B cell (primary cell): ENCODE measurements around the gene MYL12B. TPM values are rescaled to one million over a fixed set of nuclear protein-coding genes. Genes with fewer than 3 reads are reported as not detected.
A peak's percentile ranks its signal among the peaks of the same experiment; 100 is the strongest.

ENCODE experiments used
- ATAC-seq: fragments of 200-7000 bp; cut with Tn5 transposase; one replicate; pipeline ENCODE4 v1.10.0; 2021; ENCODE audit warnings: low read depth, mild to moderate bottlenecking, moderate number of reproducible peaks, moderate library complexity
- CTCF ChIA-PET: fragments of 350-600 bp; sonication (Branson Sonifier 250); formaldehyde crosslinking; loops from one replicate; lab custom pipeline; 2021; ENCODE audit warnings: antibody characterized with exemption, inconsistent platforms; lab: Charles Lee
- POLR2A ChIA-PET: fragments of 350-600 bp; sonication (Branson Sonifier 250); formaldehyde crosslinking; loops from one replicate; lab custom pipeline; 2021; ENCODE audit warnings: antibody characterized with exemption; lab: Charles Lee
- DNase-seq: peaks from one replicate; pipeline ENCODE4 v3.0.0; 2013
- H2AFZ ChIP-seq: 2 replicates; pipeline ENCODE4 v1.6.1; 2012; ENCODE audit warnings: mild to moderate bottlenecking, low read depth, low read length; ENCODE audit not compliant: insufficient read depth, poor library complexity, severe bottlenecking
- H3K27ac ChIP-seq, 2 donors: 1 replicate in 1 of 2; 2 replicates in 1 of 2; pipeline ENCODE4 v1.5.1; 2012 to 2013; ENCODE audit warnings: low read length in 2 of 2, mild to moderate bottlenecking in 2 of 2, moderate library complexity in 1 of 2
- H3K27me3 ChIP-seq, 4 experiments: fragments of 200-600 bp in 1 of 4; sonication (generic) in 1 of 4; replicated peaks in 1 of 4; 1 replicate in 2 of 4; 2 replicates in 2 of 4; pipeline versions ENCODE4 v1.6.1 to v1.7.0; 2013 to 2016; ENCODE audit warnings: low read length in 3 of 4, mild to moderate bottlenecking in 2 of 4, mixed read lengths in 1 of 4, moderate library complexity in 1 of 4; ENCODE audit not compliant: insufficient read depth in 4 of 4, control insufficient read depth in 3 of 4; ENCODE audit errors: control extremely low read depth in 1 of 4
- H3K36me3 ChIP-seq, 2 experiments: replicated peaks in 1 of 2; 1 replicate in 1 of 2; 2 replicates in 1 of 2; pipeline versions ENCODE4 v1.6.1 to v1.7.1; 2013; ENCODE audit warnings: low read length in 1 of 2; ENCODE audit not compliant: insufficient read depth in 2 of 2, control insufficient read depth in 1 of 2; ENCODE audit errors: control extremely low read depth in 1 of 2, extremely low read depth in 1 of 2
- H3K4me1 ChIP-seq, 2 donors: fragments of 200-600 bp in 1 of 2; sonication (generic) in 1 of 2; 1 replicate in 1 of 2; 2 replicates in 1 of 2; pipeline versions ENCODE4 v1.5.1 to v1.6.1; 2013 to 2017; ENCODE audit warnings: low read length in 2 of 2; ENCODE audit not compliant: control insufficient read depth in 2 of 2, insufficient read depth in 2 of 2
- H3K4me2 ChIP-seq: replicated peaks from 2 replicates; pipeline ENCODE3; 2012; ENCODE audit warnings: mild to moderate bottlenecking, low read depth, low read length; ENCODE audit not compliant: poor library complexity, severe bottlenecking
- H3K4me3 ChIP-seq, 5 experiments: fragments of 200-600 bp in 1 of 5; sonication (generic) in 1 of 5; 1 replicate in 3 of 5; 2 replicates in 2 of 5; pipeline versions ENCODE4 v1.5.1 to v1.7.0; 2011 to 2016; ENCODE audit warnings: low read length in 4 of 5, mild to moderate bottlenecking in 4 of 5, low read depth in 2 of 5, control low read depth in 1 of 5, moderate library complexity in 1 of 5; ENCODE audit not compliant: insufficient read depth in 1 of 5; ENCODE audit errors: control extremely low read depth in 1 of 5, extremely low read depth in 1 of 5
- H3K79me2 ChIP-seq: fragments of 200-600 bp; sonication (generic); one replicate; pipeline ENCODE4 v1.6.0; 2016; ENCODE audit warnings: low read length; ENCODE audit not compliant: control insufficient read depth, insufficient read depth
- H3K9ac ChIP-seq: fragments of 200-600 bp; sonication (generic); 2 replicates; pipeline ENCODE4 v1.6.1; 2017; ENCODE audit warnings: mild to moderate bottlenecking, low read length, moderate library complexity
- H3K9me3 ChIP-seq, 3 donors: one replicate each; pipeline versions ENCODE4 v1.6.1 to v1.7.1; 2013; ENCODE audit warnings: low read length in 2 of 3; ENCODE audit not compliant: control insufficient read depth in 2 of 3, insufficient read depth in 1 of 3; ENCODE audit errors: control extremely low read depth in 1 of 3
- H4K20me1 ChIP-seq: 2 replicates; pipeline ENCODE4 v1.6.0; 2012; ENCODE audit warnings: mild to moderate bottlenecking, low read length; ENCODE audit not compliant: insufficient read depth, control insufficient read depth, poor library complexity, severe bottlenecking
- H3K27ac Mint-ChIP-seq: one replicate; pipeline ENCODE4 v1.8.0; 2021; ENCODE audit warnings: mixed read lengths
- H3K27me3 Mint-ChIP-seq: one replicate; pipeline ENCODE4 v1.8.0; 2021; ENCODE audit warnings: mixed read lengths
- H3K4me1 Mint-ChIP-seq: one replicate; pipeline ENCODE4 v1.8.0; 2021; ENCODE audit warnings: mixed read lengths
- H3K4me3 Mint-ChIP-seq: one replicate; pipeline ENCODE4 v1.8.0; 2021; ENCODE audit warnings: mixed read lengths
- H3K9me3 Mint-ChIP-seq: one replicate; pipeline ENCODE4 v1.8.0; 2022; ENCODE audit warnings: mixed read lengths; ENCODE audit not compliant: insufficient read depth
- EZH2 ChIP-seq: IDR thresholded peaks from 2 replicates; pipeline ENCODE4 v1.6.1; 2012; ENCODE audit warnings: borderline replicate concordance, low read depth, mild to moderate bottlenecking, moderate library complexity, low read length; ENCODE audit not compliant: insufficient read depth, poor library complexity, severe bottlenecking
- WGBS: methylation state at CpG from one replicate; pipeline ENCODE4 v1.1.5; 2013; ENCODE audit warnings: missing lambda C conversion rate; ENCODE audit not compliant: insufficient coverage; 5-methylcytosine and 5-hydroxymethylcytosine counted together
- intact Hi-C: fragments of 100-400 bp; cut with micrococcal nuclease; formaldehyde crosslinking; loops from one replicate; pipeline ENCODE4 v1.10.0; 2022
- polyA plus RNA-seq: library from polyadenylated mRNA; depleted of rRNA; stranded (reverse); fragments of >200 nt; gene quantifications from 2 replicates; pipeline ENCODE4 v1.2.3, GENCODE V29; 2012
- total RNA-seq, 2 donors: library from RNA; stranded (reverse); fragments of 120-200 nt in 1 of 2; gene quantifications; 1 replicate in 1 of 2; 2 replicates in 1 of 2; pipeline versions ENCODE4 v1.2.3 to v1.2.4, GENCODE V29; 2013 to 2022
- TF ChIP-seq, protein P1 (sequence below): fragments of 200-600 bp; IDR thresholded peaks from one replicate; pipeline ENCODE4 v1.8.0; 2022; ENCODE audit warnings: antibody characterized with exemption, mild to moderate bottlenecking

MYL12B gene
- total and polyA plus RNA-seq, 2 donors (not counting 1 experiment from before 2014, with no cell fraction given): 127 to 139 TPM

DNA sequence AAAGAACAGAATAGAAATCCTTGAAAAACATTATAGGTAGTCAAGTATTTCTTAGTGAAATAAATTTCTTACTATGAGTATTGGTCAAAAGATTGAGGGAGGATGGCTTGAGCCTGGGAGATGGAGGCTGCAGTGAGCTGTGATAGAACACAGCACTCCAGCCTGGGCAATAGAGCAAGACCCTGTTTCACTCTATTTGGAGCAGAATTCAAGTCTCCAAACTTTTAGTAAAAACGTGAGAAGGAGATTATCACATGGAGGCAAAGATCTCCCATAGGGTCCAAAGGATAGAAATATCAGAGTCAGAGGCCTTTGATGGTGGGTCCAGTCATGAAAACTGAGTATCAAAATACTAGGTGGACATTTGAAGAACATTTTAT is 16.8 kb upstream of the MYL12B start:
- Histone ChIP-seq H3K4me3 (peak overlapping the region in 1 of 5 experiments; percentile 99), H3K36me3 (peaks cover 0 to 5% of the 10 kb centered on the region in 2 experiments), H3K4me1 (peaks cover 22 to 32% of the 10 kb centered on the region in 2 donors), H3K27ac (peak overlapping the region; percentile 20 to 89), H3K9me3 (peaks cover 2 to 17% (median 12%) of the 10 kb centered on the region in 3 donors), H3K79me2 (peaks cover 25% of the 10 kb centered on the region), H2AFZ (no peak overlapping the region), H3K4me2 (peak overlapping the region; percentile 84), H4K20me1 (no peaks in the 10 kb centered on the region), H3K27me3 (no peaks in the 10 kb centered on the region), H3K9ac (no peak overlapping the region)
- Mint-ChIP-seq H3K27ac (peak overlapping the region; percentile 97), H3K4me1 (peaks cover 30% of the 10 kb centered on the region), H3K27me3 (no peaks in the 10 kb centered on the region), H3K9me3 (peaks cover 4% of the 10 kb centered on the region), H3K4me3 (peak overlapping the region; percentile 91)
- intact Hi-C loops: loop anchor here (5.0 kb wide), 1 partner anchor 608 kb away; no protein-coding TSS in a partner anchor
- CTCF ChIA-PET: interaction anchor here (0.6 to 7.5 kb wide), 35 partner anchors 11 to 421 kb away, joined by 3 to 155 read pairs (median 9); no protein-coding TSS in a partner anchor
- DNase-seq (no peak), ATAC-seq (no peak)
- 80% methylated on average over 1 of the region's 1 CpG for WGBS
- POLR2A ChIA-PET: interaction anchor here (0.5 to 2.7 kb wide), 7 partner anchors 105 to 312 kb away, joined by 3 to 16 read pairs (median 4); no protein-coding TSS in a partner anchor
- TF ChIP-seq EZH2: no peak
- TF ChIP-seq, protein P1, sequence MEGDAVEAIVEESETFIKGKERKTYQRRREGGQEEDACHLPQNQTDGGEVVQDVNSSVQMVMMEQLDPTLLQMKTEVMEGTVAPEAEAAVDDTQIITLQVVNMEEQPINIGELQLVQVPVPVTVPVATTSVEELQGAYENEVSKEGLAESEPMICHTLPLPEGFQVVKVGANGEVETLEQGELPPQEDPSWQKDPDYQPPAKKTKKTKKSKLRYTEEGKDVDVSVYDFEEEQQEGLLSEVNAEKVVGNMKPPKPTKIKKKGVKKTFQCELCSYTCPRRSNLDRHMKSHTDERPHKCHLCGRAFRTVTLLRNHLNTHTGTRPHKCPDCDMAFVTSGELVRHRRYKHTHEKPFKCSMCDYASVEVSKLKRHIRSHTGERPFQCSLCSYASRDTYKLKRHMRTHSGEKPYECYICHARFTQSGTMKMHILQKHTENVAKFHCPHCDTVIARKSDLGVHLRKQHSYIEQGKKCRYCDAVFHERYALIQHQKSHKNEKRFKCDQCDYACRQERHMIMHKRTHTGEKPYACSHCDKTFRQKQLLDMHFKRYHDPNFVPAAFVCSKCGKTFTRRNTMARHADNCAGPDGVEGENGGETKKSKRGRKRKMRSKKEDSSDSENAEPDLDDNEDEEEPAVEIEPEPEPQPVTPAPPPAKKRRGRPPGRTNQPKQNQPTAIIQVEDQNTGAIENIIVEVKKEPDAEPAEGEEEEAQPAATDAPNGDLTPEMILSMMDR: no peak
